ENCODE results near the gene C6orf141. TPM values are rescaled to one million over a fixed set of nuclear protein-coding genes. Genes with fewer than 3 reads are reported as not detected.
A peak's percentile ranks its signal among the peaks of the same experiment; 100 is the strongest.

The C6orf141 gene
- total RNA-seq (ENCODE audit: unreplicated experiment), result 0.77 TPM
- long read RNA-seq, result 0 reads

DNA sequence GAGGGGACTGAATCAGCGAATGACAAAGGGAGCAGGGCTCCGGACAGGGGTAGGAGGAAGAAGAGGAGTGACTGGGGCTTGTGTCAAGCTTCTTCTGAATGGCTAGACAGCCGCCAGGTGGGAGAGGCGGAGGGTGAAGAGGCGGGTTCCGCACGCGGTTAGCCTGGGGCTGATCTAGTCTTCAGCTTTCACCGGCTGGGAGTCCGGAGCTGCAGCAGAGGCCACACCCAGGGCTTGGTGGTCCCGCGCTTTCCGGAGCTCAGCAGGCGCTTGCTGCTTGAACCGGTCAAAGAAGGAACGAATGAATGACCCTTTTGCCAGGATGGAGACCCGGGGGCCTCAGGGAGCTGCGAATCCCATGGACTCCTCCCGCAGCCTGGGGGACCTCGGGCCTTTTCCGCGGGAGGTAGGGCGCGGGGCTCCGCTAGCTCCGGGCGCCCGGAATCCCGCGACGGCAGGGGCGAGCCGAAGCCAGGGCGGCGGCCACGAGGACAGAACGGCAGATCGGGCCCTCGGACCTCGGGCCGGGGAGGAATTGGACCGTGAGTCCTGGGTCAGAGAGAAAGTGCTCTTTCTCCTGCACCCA lies at the start of gene C6orf141:
TSS of gene C6orf141 (plus strand) at position 177 of the 586 bp plus-strand sequence. CDS start at position 302, 125 bp downstream.
- no peaks in the 10 kb centered on the region for H3K9me3 Mint-ChIP-seq (ENCODE audit: unreplicated experiment)
- peaks cover 7% of the 10 kb centered on the region for H3K4me1 Mint-ChIP-seq (ENCODE audit: unreplicated experiment)

DNA sequence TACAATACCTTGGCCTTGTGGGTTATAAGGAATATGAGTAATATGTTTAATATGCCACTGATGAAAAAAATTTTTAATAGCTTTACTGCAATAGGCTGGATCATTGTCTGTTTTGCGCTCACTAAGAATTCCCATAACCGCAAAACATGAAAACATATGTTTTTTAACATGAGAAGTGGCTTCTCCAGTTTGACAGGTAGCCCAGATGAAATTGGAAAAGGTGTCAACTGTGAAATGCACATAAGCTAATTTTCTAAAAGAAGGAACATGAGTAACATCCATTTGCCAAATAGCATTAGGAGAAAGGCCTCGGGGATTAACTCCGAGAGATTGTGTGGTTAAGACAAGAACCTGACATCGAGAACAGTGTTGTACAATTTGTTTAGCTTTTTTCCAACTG lies 45.8 kb upstream of the C6orf141 start:
- TF ChIP-seq CTCF (IDR thresholded peaks at IDR 0.05; ENCODE audit: unreplicated experiment), result no peak
- Mint-ChIP-seq H3K4me3 (ENCODE audit: unreplicated experiment) (no peak overlapping the region), H3K9me3 (ENCODE audit: unreplicated experiment) (no peaks in the 10 kb centered on the region), H3K27me3 (ENCODE audit: unreplicated experiment) (peaks cover 2% of the 10 kb centered on the region), H3K36me3 (ENCODE audit: low read depth, unreplicated experiment) (no peaks in the 10 kb centered on the region), H3K27ac (ENCODE audit: unreplicated experiment) (no peak overlapping the region), H3K4me1 (ENCODE audit: unreplicated experiment) (no peaks in the 10 kb centered on the region)
- DNase-seq (ENCODE audit: low spot score), result no peak

More for the DNA sequence above, at the start of gene C6orf141:
- Mint-ChIP-seq H3K27me3 (ENCODE audit: unreplicated experiment) (peaks cover 5% of the 10 kb centered on the region), H3K27ac (ENCODE audit: unreplicated experiment) (peak within 1 kb of the TSS; percentile 19), H3K4me3 (ENCODE audit: unreplicated experiment) (peak within 1 kb of the TSS; percentile 84), H3K36me3 (ENCODE audit: low read depth, unreplicated experiment) (no peaks in the 10 kb centered on the region)
- DNase-seq (ENCODE audit: low spot score), result peak; percentile 21
- no peak for TF ChIP-seq CTCF (IDR thresholded peaks at IDR 0.05; ENCODE audit: unreplicated experiment)

DNA sequence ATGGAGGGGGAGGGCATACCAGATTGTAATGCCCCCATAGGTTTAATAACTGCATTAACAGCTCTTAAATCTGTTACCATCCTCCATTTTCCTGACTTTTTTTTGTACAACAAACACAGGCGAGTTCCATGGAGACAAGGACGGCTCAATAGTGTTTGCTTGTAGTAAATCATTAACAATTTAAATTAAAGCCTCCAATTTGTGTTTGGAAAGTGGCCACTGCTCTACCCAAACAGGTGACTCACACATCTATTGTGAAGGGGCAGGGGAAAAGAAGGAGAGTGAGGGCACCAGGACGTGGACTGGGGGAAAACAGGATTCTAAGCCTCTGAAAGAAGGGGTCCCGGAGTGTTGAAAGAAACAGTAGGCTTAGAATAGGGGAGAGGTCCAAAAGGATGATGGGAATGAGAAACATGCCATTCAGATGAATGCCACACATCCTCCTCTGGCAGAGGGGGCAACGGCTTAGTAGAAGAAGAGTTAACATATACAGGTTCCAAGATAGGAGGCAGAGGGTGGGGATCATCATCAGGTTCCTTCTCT lies 43.8 kb upstream of the C6orf141 start:
- no peak for DNase-seq (ENCODE audit: low spot score)
- Mint-ChIP-seq H3K9me3 (ENCODE audit: unreplicated experiment) (no peaks in the 10 kb centered on the region), H3K4me3 (ENCODE audit: unreplicated experiment) (no peak overlapping the region), H3K27me3 (ENCODE audit: unreplicated experiment) (no peaks in the 10 kb centered on the region), H3K4me1 (ENCODE audit: unreplicated experiment) (no peaks in the 10 kb centered on the region), H3K27ac (ENCODE audit: unreplicated experiment) (no peak overlapping the region), H3K36me3 (ENCODE audit: low read depth, unreplicated experiment) (no peaks in the 10 kb centered on the region)
- no peak for TF ChIP-seq CTCF (IDR thresholded peaks at IDR 0.05; ENCODE audit: unreplicated experiment)

DNA sequence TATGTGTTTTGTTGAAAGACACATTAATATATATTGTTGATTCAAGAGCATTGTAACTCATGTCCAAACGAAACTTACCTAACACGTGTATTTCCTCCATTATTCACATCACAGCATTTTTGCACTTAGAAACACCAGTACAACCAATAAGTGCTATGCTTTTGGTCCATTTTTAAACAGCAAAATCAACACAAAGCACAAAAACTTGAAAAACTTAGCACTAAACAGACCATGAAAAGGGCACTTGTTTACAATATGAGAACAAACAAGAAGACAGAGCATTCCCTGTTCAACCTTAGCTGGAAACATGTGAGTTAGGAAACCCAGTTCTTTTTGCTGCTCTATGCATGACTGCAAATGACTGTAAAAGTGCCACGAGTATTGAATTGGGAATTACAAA lies 41.1 kb upstream of the C6orf141 start:
- Mint-ChIP-seq H3K4me1 (ENCODE audit: unreplicated experiment) (no peaks in the 10 kb centered on the region), H3K27ac (ENCODE audit: unreplicated experiment) (no peak overlapping the region), H3K9me3 (ENCODE audit: unreplicated experiment) (no peaks in the 10 kb centered on the region), H3K36me3 (ENCODE audit: low read depth, unreplicated experiment) (no peaks in the 10 kb centered on the region), H3K27me3 (ENCODE audit: unreplicated experiment) (no peaks in the 10 kb centered on the region), H3K4me3 (ENCODE audit: unreplicated experiment) (no peak overlapping the region)
- no peak for DNase-seq (ENCODE audit: low spot score)
- no peak for TF ChIP-seq CTCF (IDR thresholded peaks at IDR 0.05; ENCODE audit: unreplicated experiment)
